Mammary epithelial cell (primary cell): ENCODE data around the gene ATP6V1E1.

ENCODE experiments used
- EZH2 ChIP-seq: IDR thresholded peaks from 2 replicates; pipeline ENCODE4 v1.6.1; 2012; ENCODE audit warnings: low read length, inconsistent platforms, borderline replicate concordance
- TF ChIP-seq, protein P1 (sequence below), 2 donors: IDR thresholded peaks in 1 of 2; conservative IDR thresholded peaks in 1 of 2; 2 replicates each; pipeline ENCODE4 v1.5.1; 2011 to 2012; ENCODE audit warnings: inconsistent platforms in 2 of 2, low read length in 2 of 2, mild to moderate bottlenecking in 2 of 2, control low read depth in 1 of 2, low read depth in 1 of 2; ENCODE audit not compliant: insufficient read depth in 1 of 2; ENCODE audit errors: extremely low read depth in 1 of 2

DNA sequence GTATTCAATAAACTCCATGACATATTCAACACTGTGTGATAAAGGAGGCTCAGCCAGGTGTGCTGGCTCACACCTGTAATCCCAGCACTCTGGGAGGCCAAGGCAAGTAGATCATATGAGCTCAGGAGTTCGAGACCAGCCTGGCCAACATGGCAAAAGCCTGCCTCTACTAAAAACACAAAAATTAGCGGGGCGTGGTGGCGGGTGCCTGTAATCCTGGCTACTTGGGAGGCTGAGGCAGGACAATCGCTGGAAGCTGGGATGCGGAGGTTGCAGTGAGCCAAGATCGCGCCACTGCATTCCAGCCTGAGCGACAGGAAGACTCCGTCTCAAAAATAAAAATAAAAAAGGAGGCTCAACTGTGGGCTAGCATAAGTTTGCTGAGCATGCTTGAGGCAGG lies 69.4 kb downstream of the ATP6V1E1 start:
- TF ChIP-seq, protein P1, sequence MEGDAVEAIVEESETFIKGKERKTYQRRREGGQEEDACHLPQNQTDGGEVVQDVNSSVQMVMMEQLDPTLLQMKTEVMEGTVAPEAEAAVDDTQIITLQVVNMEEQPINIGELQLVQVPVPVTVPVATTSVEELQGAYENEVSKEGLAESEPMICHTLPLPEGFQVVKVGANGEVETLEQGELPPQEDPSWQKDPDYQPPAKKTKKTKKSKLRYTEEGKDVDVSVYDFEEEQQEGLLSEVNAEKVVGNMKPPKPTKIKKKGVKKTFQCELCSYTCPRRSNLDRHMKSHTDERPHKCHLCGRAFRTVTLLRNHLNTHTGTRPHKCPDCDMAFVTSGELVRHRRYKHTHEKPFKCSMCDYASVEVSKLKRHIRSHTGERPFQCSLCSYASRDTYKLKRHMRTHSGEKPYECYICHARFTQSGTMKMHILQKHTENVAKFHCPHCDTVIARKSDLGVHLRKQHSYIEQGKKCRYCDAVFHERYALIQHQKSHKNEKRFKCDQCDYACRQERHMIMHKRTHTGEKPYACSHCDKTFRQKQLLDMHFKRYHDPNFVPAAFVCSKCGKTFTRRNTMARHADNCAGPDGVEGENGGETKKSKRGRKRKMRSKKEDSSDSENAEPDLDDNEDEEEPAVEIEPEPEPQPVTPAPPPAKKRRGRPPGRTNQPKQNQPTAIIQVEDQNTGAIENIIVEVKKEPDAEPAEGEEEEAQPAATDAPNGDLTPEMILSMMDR (conservative IDR thresholded peaks at IDR 0.05 in 1 of 2, IDR thresholded peaks at IDR 0.05 in 1 of 2; ENCODE audit: extremely low read depth in 1 of 2, insufficient read depth in 1 of 2, low read depth in 1 of 2, low read length in 2 of 2) = no peak
- TF ChIP-seq EZH2 = no peak
